T-cell (primary cell): ENCODE data around the gene TLE5. TPM values are rescaled to one million over a fixed set of nuclear protein-coding genes. Genes with fewer than 3 reads are reported as not detected.

Experiments used
- ATAC-seq, 4 experiments: fragments of 200-7000 bp in 3 of 4; fragments of 150-1000 bp in 1 of 4; cut with Tn5 transposase; replicated peaks in 1 of 4; 1 replicate in 3 of 4; 2 replicates in 1 of 4; pipeline ENCODE4 v1.10.0; 2021; ENCODE audit warnings: moderate library complexity in 3 of 4, mild to moderate bottlenecking in 2 of 4, moderate number of reproducible peaks in 1 of 4
- CTCF ChIA-PET, 2 donors: fragments of 300-600 bp; sonication (Branson Sonifier 250); formaldehyde crosslinking; loops; one replicate each; lab custom pipeline; 2022; ENCODE audit warnings: antibody characterized with exemption in 2 of 2; lab: Charles Lee
- POLR2A ChIA-PET, 2 donors: fragments of 300-600 bp; sonication (Branson Sonifier 250); formaldehyde crosslinking; loops; one replicate each; lab custom pipeline; 2022; ENCODE audit warnings: antibody characterized with exemption in 2 of 2; lab: Charles Lee
- DNase-seq, 35 experiments: peaks; one replicate each; pipeline versions ENCODE4 v3.0.0 to v3.0.0-alpha.2; 2013 to 2023
- H3K27ac ChIP-seq: one replicate; pipeline ENCODE4 v1.5.1; 2013; ENCODE audit warnings: low read length
- H3K27me3 ChIP-seq, 2 experiments: replicated peaks in 1 of 2; 1 replicate in 1 of 2; 2 replicates in 1 of 2; pipeline versions ENCODE4 v1.6.1 to v1.7.0; 2013; ENCODE audit warnings: low read length in 1 of 2, mixed read lengths in 1 of 2; ENCODE audit not compliant: control insufficient read depth in 2 of 2, insufficient read depth in 2 of 2; ENCODE audit errors: extremely low read depth in 1 of 2
- H3K36me3 ChIP-seq, 2 donors: 1 replicate in 1 of 2; 2 replicates in 1 of 2; pipeline versions ENCODE4 v1.6.1 to v1.7.0; 2013; ENCODE audit warnings: low read length in 1 of 2; ENCODE audit not compliant: control insufficient read depth in 2 of 2, insufficient read depth in 1 of 2; ENCODE audit errors: extremely low read depth in 1 of 2
- H3K4me1 ChIP-seq, 2 experiments: 1 replicate in 1 of 2; 2 replicates in 1 of 2; pipeline versions ENCODE4 v1.6.1 to v1.7.0; 2013; ENCODE audit warnings: low read length in 2 of 2, mixed read lengths in 1 of 2; ENCODE audit not compliant: insufficient read depth in 2 of 2, control insufficient read depth in 1 of 2; ENCODE audit errors: extremely low read depth in 1 of 2
- H3K4me3 ChIP-seq, 2 donors: 1 replicate in 1 of 2; 2 replicates in 1 of 2; pipeline versions ENCODE4 v1.5.1 to v1.7.0; 2013; ENCODE audit warnings: mild to moderate bottlenecking in 2 of 2, low read length in 1 of 2, moderate library complexity in 1 of 2; ENCODE audit not compliant: control insufficient read depth in 1 of 2; ENCODE audit errors: extremely low read depth in 1 of 2
- H3K9me3 ChIP-seq: 2 replicates; pipeline ENCODE4 v1.7.0; 2013
- H3K27ac Mint-ChIP-seq, 2 donors: one replicate each; pipeline ENCODE4 v1.8.0; 2020 to 2021; ENCODE audit warnings: mild to moderate bottlenecking in 2 of 2, mixed read lengths in 2 of 2
- H3K27me3 Mint-ChIP-seq, 2 donors: one replicate each; pipeline ENCODE4 v1.8.0; 2021 to 2022; ENCODE audit warnings: mixed read lengths in 2 of 2
- H3K36me3 Mint-ChIP-seq: one replicate; pipeline ENCODE4 v1.8.0; 2021; ENCODE audit warnings: mixed read lengths
- H3K4me1 Mint-ChIP-seq, 3 donors: one replicate each; pipeline ENCODE4 v1.8.0; 2020 to 2022; ENCODE audit warnings: mixed read lengths in 3 of 3, mild to moderate bottlenecking in 1 of 3
- H3K4me3 Mint-ChIP-seq, 3 donors: one replicate each; pipeline ENCODE4 v1.8.0; 2020 to 2022; ENCODE audit warnings: mild to moderate bottlenecking in 3 of 3, mixed read lengths in 3 of 3, moderate library complexity in 3 of 3
- H3K9me3 Mint-ChIP-seq, 3 donors: one replicate each; pipeline ENCODE4 v1.8.0; 2020 to 2022; ENCODE audit warnings: mixed read lengths in 3 of 3
- WGBS: methylation state at CpG from one replicate; pipeline ENCODE4 v1.1.5; 2013; ENCODE audit warnings: missing lambda C conversion rate; ENCODE audit not compliant: insufficient coverage; 5-methylcytosine and 5-hydroxymethylcytosine counted together
- total RNA-seq, 35 experiments: library from RNA in 6 of 35; stranded (reverse) in 6 of 35; fragments of 120-200 nt in 1 of 35; gene quantifications; one replicate each; pipeline versions ENCODE4 v1.2.1 to v1.2.4 and lab custom pipeline; 2013 to 2026

TLE5 gene
- total RNA-seq, 5 donors from 2014 or later (not counting 1 experiment from before 2014, with no cell fraction given), result 777 to 1,202 (median 1,047) TPM

DNA sequence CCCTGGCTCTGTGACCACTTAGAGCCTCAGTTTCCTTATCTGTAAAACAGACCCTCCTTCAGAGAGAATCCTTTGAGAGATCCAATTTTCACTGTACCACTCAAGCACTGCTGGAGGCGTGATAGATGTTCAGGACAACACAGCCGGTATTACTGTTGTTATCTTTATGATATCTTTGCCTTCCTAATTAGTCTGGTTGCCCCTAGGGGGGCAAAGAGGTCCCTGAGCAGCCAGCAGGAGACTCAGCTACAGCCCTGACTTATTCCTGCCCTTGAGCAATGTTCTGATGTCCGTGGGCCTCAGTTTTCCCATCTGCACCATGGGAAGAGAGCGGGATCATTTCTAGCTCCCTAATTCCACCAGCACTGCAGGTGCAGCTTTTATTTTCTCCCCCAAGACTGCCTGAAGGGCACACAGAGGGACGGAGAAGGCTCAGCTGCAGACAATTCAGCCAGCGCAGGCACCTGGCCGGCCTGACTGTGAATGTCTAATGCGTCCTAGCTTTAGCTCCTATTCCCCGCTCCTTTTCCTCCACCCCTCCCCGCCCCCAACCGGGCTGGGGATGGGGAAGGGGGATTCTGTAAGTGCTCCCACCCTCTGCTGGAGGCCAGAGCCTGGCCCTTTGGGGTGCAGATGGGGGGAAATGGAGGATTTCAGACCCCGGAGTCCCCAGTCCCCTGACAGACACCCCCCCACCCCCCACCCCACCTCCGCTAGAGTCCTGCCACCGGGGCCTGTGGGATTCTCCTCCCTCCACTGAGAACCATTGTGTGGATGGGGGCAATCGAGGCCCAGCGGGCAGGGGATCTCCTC lies 16.2 kb downstream of the TLE5 start:
- H3K4me3 ChIP-seq, result no peak overlapping the region
- ChIA-PET POLR2A (interaction anchor here in 1 of 2 donors (0.6 kb wide), 1 partner anchor 95 kb away, joined by 3 read pairs; no protein-coding TSS in a partner anchor), CTCF (no interaction called here)
- Mint-ChIP-seq H3K36me3 (no peaks in the 10 kb centered on the region), H3K4me3 (peak overlapping the region; percentile 33 to 47 (median 43)), H3K27ac (peak overlapping the region; percentile 82), H3K4me1 (peaks cover 23 to 36% (median 27%) of the 10 kb centered on the region in 3 donors), H3K9me3 (no peaks in the 10 kb centered on the region), H3K27me3 (no peaks in the 10 kb centered on the region)
- WGBS, result 81% methylated on average over 2 of the region's 16 CpGs
- peaks cover 0 to 5% of the 10 kb centered on the region in 2 experiments for H3K27me3 ChIP-seq
- DNase-seq (no peak), ATAC-seq (no peak)
- no peak overlapping the region for H3K27ac ChIP-seq
- H3K36me3 ChIP-seq, result no peaks in the 10 kb centered on the region
- H3K4me1 ChIP-seq, result peaks cover 6 to 38% of the 10 kb centered on the region in 2 experiments
- no peaks in the 10 kb centered on the region for H3K9me3 ChIP-seq

DNA sequence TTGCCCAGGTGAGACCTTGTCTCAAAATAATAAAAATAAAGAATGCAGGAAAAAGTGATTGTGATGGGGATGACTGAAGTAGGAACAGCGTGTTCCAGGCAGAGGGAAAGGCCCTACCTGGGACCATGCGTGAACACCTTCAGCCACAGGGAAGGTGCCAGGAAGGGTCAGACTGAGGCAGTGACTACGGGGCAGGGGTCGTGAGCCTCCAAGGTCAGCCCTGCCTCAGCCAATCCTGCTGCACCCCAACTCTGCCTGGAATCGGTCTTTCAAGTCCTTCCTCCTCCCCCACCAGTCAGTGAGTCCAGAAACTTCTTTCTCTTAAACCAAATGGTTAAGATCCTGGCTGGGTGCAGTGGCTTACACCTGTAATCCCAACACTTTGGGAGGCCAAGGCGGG lies 17.1 kb downstream of the TLE5 start:
- DNase-seq (no peak), ATAC-seq (no peak)
- peaks cover 0 to 5% of the 10 kb centered on the region in 2 experiments for H3K27me3 ChIP-seq
- ChIA-PET CTCF (interaction anchor here in 1 of 2 donors (0.7 kb wide), 1 partner anchor 40 kb away, joined by 4 read pairs; no protein-coding TSS in a partner anchor), POLR2A (interaction anchor here in 1 of 2 donors (0.5 kb wide), 1 partner anchor 8 kb away, joined by 3 read pairs; no protein-coding TSS in a partner anchor)
- no peak overlapping the region for H3K27ac ChIP-seq
- no peak overlapping the region for H3K4me3 ChIP-seq
- no peaks in the 10 kb centered on the region for H3K36me3 ChIP-seq
- Mint-ChIP-seq H3K36me3 (no peaks in the 10 kb centered on the region), H3K27ac (peak overlapping the region; percentile 31 to 82), H3K4me3 (peak overlapping the region in 1 of 3 donors; percentile 11), H3K4me1 (peaks cover 23 to 40% (median 27%) of the 10 kb centered on the region in 3 donors), H3K27me3 (no peaks in the 10 kb centered on the region), H3K9me3 (no peaks in the 10 kb centered on the region)
- H3K4me1 ChIP-seq, result peaks cover 5 to 38% of the 10 kb centered on the region in 2 experiments
- H3K9me3 ChIP-seq, result no peaks in the 10 kb centered on the region
- WGBS, result 87% methylated on average over 5 of the region's 6 CpGs

DNA sequence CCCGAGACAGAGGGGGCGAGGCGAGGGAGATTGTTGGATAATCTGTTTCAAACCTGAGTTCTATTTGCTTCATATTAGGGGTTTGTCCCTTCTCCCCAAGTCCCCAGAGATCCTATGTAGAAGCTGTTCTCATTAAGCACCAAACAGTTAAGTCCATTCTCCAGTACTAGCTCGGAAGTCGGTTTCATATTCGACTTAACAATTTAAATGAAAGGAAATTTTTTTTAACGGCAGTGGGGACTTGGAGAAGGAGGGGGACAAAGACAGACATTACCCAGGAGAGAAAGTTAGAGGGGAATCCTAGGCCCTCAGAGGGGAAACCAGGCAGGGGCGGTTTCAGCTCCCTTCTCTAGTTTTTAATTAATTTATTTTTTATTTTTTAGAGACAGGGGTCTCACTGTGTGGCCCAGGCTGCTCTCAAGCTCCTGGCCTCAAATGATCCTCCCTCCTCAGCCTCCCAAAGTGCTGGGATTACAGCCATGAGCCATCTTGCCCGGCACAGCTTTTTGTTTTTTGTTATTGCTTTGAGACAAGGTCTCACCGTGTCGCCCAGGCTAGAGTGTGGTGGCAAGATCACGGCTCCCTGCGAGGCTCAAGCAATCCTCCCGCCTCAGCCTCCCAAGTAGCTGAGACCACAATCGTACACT lies 19.6 kb downstream of the TLE5 start:
- Mint-ChIP-seq H3K27me3 (no peaks in the 10 kb centered on the region), H3K9me3 (no peaks in the 10 kb centered on the region), H3K4me1 (peaks cover 21 to 42% (median 28%) of the 10 kb centered on the region in 3 donors), H3K36me3 (no peaks in the 10 kb centered on the region), H3K27ac (peak overlapping the region; percentile 47 to 64), H3K4me3 (peak overlapping the region in 1 of 3 donors; percentile 63)
- no peak overlapping the region for H3K27ac ChIP-seq
- peaks cover 0 to 5% of the 10 kb centered on the region in 2 experiments for H3K27me3 ChIP-seq
- peaks cover 5 to 32% of the 10 kb centered on the region in 2 experiments for H3K4me1 ChIP-seq
- WGBS, result 84% methylated on average over 5 of the region's 15 CpGs
- H3K9me3 ChIP-seq, result no peaks in the 10 kb centered on the region
- H3K36me3 ChIP-seq, result no peaks in the 10 kb centered on the region
- POLR2A ChIA-PET, result interaction anchor here (0.5 to 0.6 kb wide), 3 partner anchors 83 to 94 kb away, joined by 3 to 6 read pairs (median 3); no protein-coding TSS in a partner anchor
- CTCF ChIA-PET, result interaction anchor here in 1 of 2 donors (0.6 kb wide), 1 partner anchor 169 kb away, joined by 3 read pairs; no protein-coding TSS in a partner anchor
- ATAC-seq, result peak in 1 of 4 experiments; percentile 23
- peak in 1 of 35 experiments; percentile 29 for DNase-seq
- no peak overlapping the region for H3K4me3 ChIP-seq

DNA sequence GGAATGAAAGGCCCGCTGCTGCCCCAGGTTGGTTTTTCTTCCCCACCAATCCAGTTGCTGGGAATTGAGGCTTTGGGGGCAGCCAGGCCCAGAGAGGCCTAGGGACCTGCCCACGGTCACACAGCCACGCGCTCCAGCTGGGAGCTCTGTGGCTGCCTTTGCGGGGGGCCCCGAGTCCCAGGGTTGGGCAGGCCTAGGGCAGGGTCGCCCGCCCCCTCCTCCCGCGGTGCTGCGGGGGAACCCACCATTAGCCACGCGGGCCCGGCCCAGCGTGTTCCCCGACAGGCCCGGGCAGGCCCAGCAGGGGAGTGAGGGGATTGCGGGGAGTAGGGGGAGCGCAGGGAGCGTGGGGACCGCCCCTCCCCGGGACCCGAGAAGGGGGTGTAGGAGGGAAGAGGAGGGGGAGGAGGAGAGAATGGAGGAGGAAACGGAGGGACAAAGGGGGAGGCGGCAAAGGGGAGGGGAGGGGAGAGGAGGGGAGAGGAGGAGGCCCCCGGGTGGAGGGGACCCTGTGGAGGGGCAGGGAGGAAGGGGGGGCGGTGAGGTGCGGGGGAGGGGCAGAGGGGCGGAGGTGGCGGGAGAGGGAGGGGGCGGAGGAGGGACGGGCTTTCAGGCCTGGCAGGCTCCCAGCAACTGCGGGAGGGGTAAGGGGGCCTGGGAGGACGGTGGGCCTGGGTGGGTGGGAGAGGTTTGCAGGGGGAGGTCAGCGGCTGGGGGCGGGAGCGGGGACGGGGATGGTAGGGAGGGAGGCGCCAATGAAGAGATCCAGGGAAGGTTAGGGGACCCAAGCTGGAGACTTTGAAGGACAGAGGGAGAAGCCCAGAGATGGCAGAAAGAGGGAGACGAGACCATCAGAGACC lies 20.3 kb downstream of the TLE5 start:
- Mint-ChIP-seq H3K4me1 (peaks cover 17 to 38% (median 25%) of the 10 kb centered on the region in 3 donors), H3K9me3 (no peaks in the 10 kb centered on the region), H3K27ac (peak overlapping the region; percentile 47 to 64), H3K36me3 (no peaks in the 10 kb centered on the region), H3K4me3 (peak overlapping the region in 1 of 3 donors; percentile 63), H3K27me3 (no peaks in the 10 kb centered on the region)
- 51% methylated on average over 7 of the region's 40 CpGs for WGBS
- Histone ChIP-seq H3K4me1 (peaks cover 5 to 26% of the 10 kb centered on the region in 2 experiments), H3K9me3 (no peaks in the 10 kb centered on the region), H3K27ac (no peak overlapping the region), H3K4me3 (no peak overlapping the region), H3K36me3 (no peaks in the 10 kb centered on the region), H3K27me3 (peaks cover 0 to 5% of the 10 kb centered on the region in 2 experiments)
- ATAC-seq (no peak), DNase-seq (no peak)
- ChIA-PET POLR2A (interaction anchor here in 1 of 2 donors (0.6 kb wide), 1 partner anchor 93 kb away, joined by 6 read pairs; no protein-coding TSS in a partner anchor), CTCF (interaction anchor here in 1 of 2 donors (0.6 kb wide), 1 partner anchor 169 kb away, joined by 3 read pairs; no protein-coding TSS in a partner anchor)

DNA sequence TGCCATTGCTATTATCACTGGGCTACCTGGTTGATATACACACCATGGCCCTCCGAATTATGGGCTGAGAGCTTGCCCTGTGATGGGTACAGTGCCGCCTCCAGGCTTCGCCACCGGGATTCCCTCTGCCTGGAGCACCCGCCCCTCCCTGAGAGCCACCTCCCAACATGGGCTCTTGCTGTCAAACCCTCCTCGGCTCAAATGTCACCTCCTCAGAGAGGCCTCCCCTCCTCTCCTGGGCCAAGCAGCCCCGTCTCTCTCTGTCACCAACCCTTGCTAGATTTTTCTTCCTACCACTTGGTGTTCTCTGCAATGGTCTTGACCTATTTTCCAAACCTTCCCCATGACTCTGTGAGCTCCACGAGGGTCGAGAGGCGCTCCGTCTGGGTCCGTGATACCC lies 21.0 kb downstream of the TLE5 start:
- peaks cover 16 to 45% (median 25%) of the 10 kb centered on the region in 3 donors for H3K4me1 Mint-ChIP-seq
- H3K36me3 ChIP-seq, result no peaks in the 10 kb centered on the region
- H3K36me3 Mint-ChIP-seq, result no peaks in the 10 kb centered on the region
- no peak overlapping the region for H3K27ac ChIP-seq
- no peak overlapping the region for H3K4me3 ChIP-seq
- no peak for ATAC-seq
- H3K4me3 Mint-ChIP-seq, result peak overlapping the region in 1 of 3 donors; percentile 12
- peaks cover 0 to 5% of the 10 kb centered on the region in 2 experiments for H3K27me3 ChIP-seq
- no peak for DNase-seq
- H3K27me3 Mint-ChIP-seq, result no peaks in the 10 kb centered on the region
- H3K9me3 Mint-ChIP-seq, result no peaks in the 10 kb centered on the region
- ChIA-PET POLR2A (interaction anchor here in 1 of 2 donors (0.7 kb wide), 1 partner anchor 1278 kb away, joined by 7 read pairs; no protein-coding TSS in a partner anchor), CTCF (no interaction called here)
- peaks cover 7 to 31% of the 10 kb centered on the region in 2 experiments for H3K4me1 ChIP-seq
- no peaks in the 10 kb centered on the region for H3K9me3 ChIP-seq
- 89% methylated on average over 11 of the region's 12 CpGs for WGBS
- peak overlapping the region in 1 of 2 donors; percentile 22 for H3K27ac Mint-ChIP-seq
